Liver (tissue), 9 donors: ENCODE results near the gene UBAP1. TPM values are rescaled to one million over a fixed set of nuclear protein-coding genes. Genes with fewer than 3 reads are reported as not detected.

ENCODE experiments used
- DNase-seq: peaks from one replicate; pipeline ENCODE4 v3.0.0-alpha.2; 2017; ENCODE audit warnings: low spot score
- H3K27ac ChIP-seq, 2 donors: one replicate each; pipeline ENCODE4 v1.7.0; 2013; ENCODE audit warnings: inconsistent platforms in 2 of 2, low read length in 2 of 2, control low read depth in 1 of 2, low read depth in 1 of 2, mild to moderate bottlenecking in 1 of 2
- H3K27me3 ChIP-seq, 4 donors: one replicate each; pipeline versions ENCODE4 v1.6.1 to v1.7.0; 2013; ENCODE audit warnings: low read length in 3 of 4, inconsistent platforms in 1 of 4, mild to moderate bottlenecking in 1 of 4, moderate library complexity in 1 of 4; ENCODE audit not compliant: control insufficient read depth in 4 of 4, insufficient read depth in 4 of 4
- H3K36me3 ChIP-seq, 4 donors: one replicate each; pipeline versions ENCODE4 v1.6.1 to v1.7.0; 2013; ENCODE audit warnings: low read length in 3 of 4, mild to moderate bottlenecking in 3 of 4, low read depth in 1 of 4, moderate library complexity in 1 of 4; ENCODE audit not compliant: control insufficient read depth in 4 of 4, insufficient read depth in 3 of 4
- H3K4me1 ChIP-seq, 4 donors: one replicate each; pipeline versions ENCODE4 v1.6.1 to v1.7.0; 2013; ENCODE audit warnings: low read length in 3 of 4, mild to moderate bottlenecking in 3 of 4, moderate library complexity in 1 of 4; ENCODE audit not compliant: control insufficient read depth in 4 of 4, insufficient read depth in 4 of 4
- H3K4me3 ChIP-seq, 3 donors: one replicate each; pipeline versions ENCODE4 v1.6.1 to v1.7.0; 2013; ENCODE audit warnings: low read length in 3 of 3, control low read depth in 1 of 3, low read depth in 1 of 3, mild to moderate bottlenecking in 1 of 3
- H3K9ac ChIP-seq, 2 donors: one replicate each; pipeline ENCODE4 v1.7.0; 2013; ENCODE audit warnings: low read length in 2 of 2, mild to moderate bottlenecking in 2 of 2, moderate library complexity in 2 of 2, control low read depth in 1 of 2, low read depth in 1 of 2
- H3K9me3 ChIP-seq, 4 donors: one replicate each; pipeline versions ENCODE4 v1.6.1 to v1.7.0; 2013; ENCODE audit warnings: low read length in 3 of 4; ENCODE audit not compliant: control insufficient read depth in 4 of 4
- EGR1 ChIP-seq, 2 donors: IDR thresholded peaks; 2 replicates each; pipeline ENCODE4 v1.6.1; 2016 to 2018; ENCODE audit warnings: antibody characterized with exemption in 2 of 2, low read depth in 2 of 2
- FOXA1 ChIP-seq: IDR thresholded peaks from 2 replicates; pipeline ENCODE4 v1.6.1; 2016; ENCODE audit warnings: antibody characterized with exemption
- FOXA2 ChIP-seq: IDR thresholded peaks from 2 replicates; pipeline ENCODE4 v1.6.1; 2016; ENCODE audit warnings: antibody characterized with exemption
- HNF4G ChIP-seq: IDR thresholded peaks from 2 replicates; pipeline ENCODE4 v1.6.1; 2016; ENCODE audit warnings: antibody characterized with exemption
- NR2F2 ChIP-seq: IDR thresholded peaks from 2 replicates; pipeline ENCODE4 v1.6.1; 2016; ENCODE audit warnings: antibody characterized with exemption
- REST ChIP-seq: IDR thresholded peaks from 2 replicates; pipeline ENCODE4 v1.6.1; 2016; ENCODE audit warnings: antibody characterized with exemption, mild to moderate bottlenecking
- YY1 ChIP-seq: IDR thresholded peaks from 2 replicates; pipeline ENCODE4 v1.6.1; 2016; ENCODE audit warnings: antibody characterized with exemption, mild to moderate bottlenecking
- WGBS: extraction: QIAGEN DNeasy Blood & Tissue Kit; methylation state at CpG from one replicate; pipeline ENCODE4 v1.1.7; 2013; 5-methylcytosine and 5-hydroxymethylcytosine counted together
- polyA plus RNA-seq, 2 donors: library from polyadenylated mRNA; stranded (reverse) in 1 of 2; unstranded in 1 of 2; fragments of 200-250 nt in 1 of 2; fragments of >200 nt in 1 of 2; fragmentation: Nextera tagmentation in 1 of 2; extraction: Ambion mirVana in 1 of 2; gene quantifications; one replicate each; pipeline versions ENCODE4 v1.2.1 to v1.2.3, GENCODE V29; 2013 to 2015
- total RNA-seq, 2 donors: library from RNA; depleted of rRNA; stranded (reverse); fragments of >200 nt; gene quantifications; one replicate each; pipeline ENCODE4 v1.2.3, GENCODE V29; 2014
- TF ChIP-seq, protein P1 (sequence below): IDR thresholded peaks from 2 replicates; pipeline ENCODE4 v1.6.1; 2016; ENCODE audit warnings: antibody characterized with exemption
- TF ChIP-seq, protein P2 (sequence below): fragments of 150-350 bp; IDR thresholded peaks from 2 replicates; pipeline ENCODE4 v1.5.1; 2017; ENCODE audit warnings: improper control_type of control experiment, low read depth, low read length; ENCODE audit not compliant: missing input control
- donor health status: healthy.
- donor health status: healthy.
- donor health status: healthy.
- donor health status: healthy.
- donor health status: healthy.

Gene UBAP1
- total and polyA plus RNA-seq, 4 donors: 21.2 to 31.6 (median 23.7) TPM

DNA sequence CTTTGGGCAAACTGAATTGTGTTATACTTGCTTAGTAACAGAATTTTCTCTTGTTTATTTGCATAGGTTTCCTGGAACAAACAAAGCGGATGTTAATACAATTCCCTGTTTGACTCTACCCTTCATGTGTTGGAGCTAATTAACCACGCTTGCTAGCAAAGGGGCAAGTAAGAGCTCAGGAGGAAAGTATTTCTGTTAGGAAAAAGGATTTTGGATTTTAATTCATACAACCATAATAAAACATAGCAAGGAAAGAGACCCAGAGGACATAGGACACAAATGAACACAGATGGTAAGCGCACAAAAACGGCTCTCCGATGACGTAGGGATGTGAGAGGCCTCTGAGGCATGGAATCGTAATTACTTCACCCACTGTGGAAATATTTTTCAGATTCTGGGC lies 47.3 kb upstream of the UBAP1 start:
- no peaks in the 10 kb centered on the region for H3K9me3 ChIP-seq
- TF ChIP-seq NR2F2: no peak
- TF ChIP-seq, protein P1, sequence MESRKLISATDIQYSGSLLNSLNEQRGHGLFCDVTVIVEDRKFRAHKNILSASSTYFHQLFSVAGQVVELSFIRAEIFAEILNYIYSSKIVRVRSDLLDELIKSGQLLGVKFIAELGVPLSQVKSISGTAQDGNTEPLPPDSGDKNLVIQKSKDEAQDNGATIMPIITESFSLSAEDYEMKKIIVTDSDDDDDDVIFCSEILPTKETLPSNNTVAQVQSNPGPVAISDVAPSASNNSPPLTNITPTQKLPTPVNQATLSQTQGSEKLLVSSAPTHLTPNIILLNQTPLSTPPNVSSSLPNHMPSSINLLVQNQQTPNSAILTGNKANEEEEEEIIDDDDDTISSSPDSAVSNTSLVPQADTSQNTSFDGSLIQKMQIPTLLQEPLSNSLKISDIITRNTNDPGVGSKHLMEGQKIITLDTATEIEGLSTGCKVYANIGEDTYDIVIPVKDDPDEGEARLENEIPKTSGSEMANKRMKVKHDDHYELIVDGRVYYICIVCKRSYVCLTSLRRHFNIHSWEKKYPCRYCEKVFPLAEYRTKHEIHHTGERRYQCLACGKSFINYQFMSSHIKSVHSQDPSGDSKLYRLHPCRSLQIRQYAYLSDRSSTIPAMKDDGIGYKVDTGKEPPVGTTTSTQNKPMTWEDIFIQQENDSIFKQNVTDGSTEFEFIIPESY: no peak
- TF ChIP-seq FOXA2: no peak
- TF ChIP-seq YY1: no peak
- TF ChIP-seq, protein P2, sequence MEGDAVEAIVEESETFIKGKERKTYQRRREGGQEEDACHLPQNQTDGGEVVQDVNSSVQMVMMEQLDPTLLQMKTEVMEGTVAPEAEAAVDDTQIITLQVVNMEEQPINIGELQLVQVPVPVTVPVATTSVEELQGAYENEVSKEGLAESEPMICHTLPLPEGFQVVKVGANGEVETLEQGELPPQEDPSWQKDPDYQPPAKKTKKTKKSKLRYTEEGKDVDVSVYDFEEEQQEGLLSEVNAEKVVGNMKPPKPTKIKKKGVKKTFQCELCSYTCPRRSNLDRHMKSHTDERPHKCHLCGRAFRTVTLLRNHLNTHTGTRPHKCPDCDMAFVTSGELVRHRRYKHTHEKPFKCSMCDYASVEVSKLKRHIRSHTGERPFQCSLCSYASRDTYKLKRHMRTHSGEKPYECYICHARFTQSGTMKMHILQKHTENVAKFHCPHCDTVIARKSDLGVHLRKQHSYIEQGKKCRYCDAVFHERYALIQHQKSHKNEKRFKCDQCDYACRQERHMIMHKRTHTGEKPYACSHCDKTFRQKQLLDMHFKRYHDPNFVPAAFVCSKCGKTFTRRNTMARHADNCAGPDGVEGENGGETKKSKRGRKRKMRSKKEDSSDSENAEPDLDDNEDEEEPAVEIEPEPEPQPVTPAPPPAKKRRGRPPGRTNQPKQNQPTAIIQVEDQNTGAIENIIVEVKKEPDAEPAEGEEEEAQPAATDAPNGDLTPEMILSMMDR: no peak
- TF ChIP-seq HNF4G: no peak
- TF ChIP-seq EGR1 (IDR thresholded peaks at IDR 0.05; ENCODE audit: low read depth in 2 of 2): no peak
- TF ChIP-seq FOXA1: no peak
- no peak for TF ChIP-seq REST
- no peaks in the 10 kb centered on the region for H3K36me3 ChIP-seq
- H3K9ac ChIP-seq: no peak overlapping the region
- no peak for DNase-seq
- WGBS: 94% methylated on average over 7 of the region's 7 CpGs
- no peak overlapping the region for H3K4me3 ChIP-seq
- H3K4me1 ChIP-seq: peaks cover 0 to 5% (median under 1%) of the 10 kb centered on the region in 4 donors
- H3K27me3 ChIP-seq: no peaks in the 10 kb centered on the region
- H3K27ac ChIP-seq: no peak overlapping the region

GRCh38 chr9:34133436-34133949 lies 45.4 kb upstream of the UBAP1 start:
- H3K27me3 ChIP-seq: no peaks in the 10 kb centered on the region
- no peaks in the 10 kb centered on the region for H3K9me3 ChIP-seq
- H3K4me1 ChIP-seq: no peaks in the 10 kb centered on the region
- no peaks in the 10 kb centered on the region for H3K36me3 ChIP-seq
- no peak overlapping the region for H3K9ac ChIP-seq
- no peak for DNase-seq
- WGBS: 96% methylated on average over 16 of the region's 16 CpGs
- no peak overlapping the region for H3K4me3 ChIP-seq
- no peak for TF ChIP-seq FOXA2
- no peak for TF ChIP-seq REST
- no peak overlapping the region for H3K27ac ChIP-seq
